ENCODE data around the gene SMAP1. TPM values are rescaled to one million over a fixed set of nuclear protein-coding genes. Genes with fewer than 3 reads are reported as not detected.

SMAP1 gene
- total RNA-seq, 6 experiments from 2014 or later: 11.4 to 24.4 (median 21.5) TPM

GRCh38 chr6:70860920-70861319 is 193.2 kb downstream of the SMAP1 start:
- H3K27ac Mint-ChIP-seq: no peak overlapping the region
- H3K36me3 Mint-ChIP-seq (ENCODE audit: low read depth): no peaks in the 10 kb centered on the region
- H3K27me3 Mint-ChIP-seq (ENCODE audit: insufficient read depth): no peaks in the 10 kb centered on the region; the same call in none of the 2 replicates
- H3K9me3 Mint-ChIP-seq: no peaks in the 10 kb centered on the region
- TF ChIP-seq, protein P1, sequence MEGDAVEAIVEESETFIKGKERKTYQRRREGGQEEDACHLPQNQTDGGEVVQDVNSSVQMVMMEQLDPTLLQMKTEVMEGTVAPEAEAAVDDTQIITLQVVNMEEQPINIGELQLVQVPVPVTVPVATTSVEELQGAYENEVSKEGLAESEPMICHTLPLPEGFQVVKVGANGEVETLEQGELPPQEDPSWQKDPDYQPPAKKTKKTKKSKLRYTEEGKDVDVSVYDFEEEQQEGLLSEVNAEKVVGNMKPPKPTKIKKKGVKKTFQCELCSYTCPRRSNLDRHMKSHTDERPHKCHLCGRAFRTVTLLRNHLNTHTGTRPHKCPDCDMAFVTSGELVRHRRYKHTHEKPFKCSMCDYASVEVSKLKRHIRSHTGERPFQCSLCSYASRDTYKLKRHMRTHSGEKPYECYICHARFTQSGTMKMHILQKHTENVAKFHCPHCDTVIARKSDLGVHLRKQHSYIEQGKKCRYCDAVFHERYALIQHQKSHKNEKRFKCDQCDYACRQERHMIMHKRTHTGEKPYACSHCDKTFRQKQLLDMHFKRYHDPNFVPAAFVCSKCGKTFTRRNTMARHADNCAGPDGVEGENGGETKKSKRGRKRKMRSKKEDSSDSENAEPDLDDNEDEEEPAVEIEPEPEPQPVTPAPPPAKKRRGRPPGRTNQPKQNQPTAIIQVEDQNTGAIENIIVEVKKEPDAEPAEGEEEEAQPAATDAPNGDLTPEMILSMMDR (IDR thresholded peaks at IDR 0.05): no peak
- no peaks in the 10 kb centered on the region for H3K4me1 Mint-ChIP-seq (ENCODE audit: low read depth)
- H3K4me3 Mint-ChIP-seq: no peak overlapping the region
- DNase-seq: no peak

DNA sequence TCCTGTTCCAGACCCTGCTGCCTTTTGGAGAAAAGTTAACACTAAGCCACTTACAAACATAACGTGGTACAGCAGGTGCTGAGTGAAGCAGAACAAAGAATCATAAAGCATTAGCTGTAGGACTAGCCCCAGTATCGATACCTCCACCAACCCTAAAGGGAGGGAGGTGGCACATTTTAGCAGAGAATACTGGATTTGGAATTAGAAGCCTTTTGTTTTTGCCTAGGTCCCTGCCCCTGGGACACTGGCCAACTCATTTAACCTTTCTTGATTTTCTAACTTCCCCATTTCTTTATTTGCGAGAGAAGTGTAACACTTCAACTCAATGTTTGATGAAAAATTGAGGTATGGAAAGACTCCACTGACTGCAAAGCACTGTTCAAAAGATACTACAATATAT is 195.7 kb downstream of the SMAP1 start:
- TF ChIP-seq, protein P1 (IDR thresholded peaks at IDR 0.05): no peak
- no peak for DNase-seq
- H3K4me1 Mint-ChIP-seq (ENCODE audit: low read depth): no peaks in the 10 kb centered on the region

DNA sequence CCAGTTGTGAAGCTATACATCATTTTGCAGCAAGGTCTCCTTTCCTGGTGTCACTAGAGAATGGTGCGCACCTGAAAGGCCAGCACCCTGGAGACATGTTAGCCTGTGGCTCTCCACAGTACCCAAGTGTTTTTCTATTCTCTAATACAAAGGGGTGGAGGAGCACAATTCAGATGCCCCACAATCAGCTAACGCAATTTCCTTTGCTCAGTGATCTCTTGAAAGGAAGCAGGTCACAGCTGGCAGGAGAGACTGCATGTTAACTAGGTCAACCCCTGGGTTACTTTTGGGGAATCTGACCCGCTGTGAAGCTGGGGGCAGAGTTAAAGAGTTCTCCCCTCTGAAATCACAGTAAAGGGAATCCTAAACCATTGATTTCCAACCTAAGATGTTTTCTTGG is 196.7 kb downstream of the SMAP1 start:
- no peaks in the 10 kb centered on the region for H3K9me3 Mint-ChIP-seq
- no peak for DNase-seq
- H3K27ac Mint-ChIP-seq: no peak overlapping the region
- TF ChIP-seq, protein P1 (IDR thresholded peaks at IDR 0.05): no peak
- H3K27me3 Mint-ChIP-seq (ENCODE audit: insufficient read depth): no peaks in the 10 kb centered on the region; the same call in none of the 2 replicates
- no peaks in the 10 kb centered on the region for H3K36me3 Mint-ChIP-seq (ENCODE audit: low read depth)
- H3K4me3 Mint-ChIP-seq: no peak overlapping the region
- H3K4me1 Mint-ChIP-seq (ENCODE audit: low read depth): no peaks in the 10 kb centered on the region

More for the DNA sequence above, 195.7 kb downstream of the SMAP1 start:
- Mint-ChIP-seq H3K36me3 (ENCODE audit: low read depth) (no peaks in the 10 kb centered on the region), H3K27ac (no peak overlapping the region), H3K4me3 (no peak overlapping the region), H3K9me3 (no peaks in the 10 kb centered on the region), H3K27me3 (ENCODE audit: insufficient read depth) (no peaks in the 10 kb centered on the region; the same call in none of the 2 replicates)

- Mint-ChIP-seq H3K27ac (no peak overlapping the region), H3K4me1 (ENCODE audit: low read depth) (no peaks in the 10 kb centered on the region), H3K9me3 (peaks cover 15% of the 10 kb centered on the region), H3K27me3 (ENCODE audit: insufficient read depth) (peaks cover 2% of the 10 kb centered on the region; the same call in 1 of the 2 replicates), H3K36me3 (ENCODE audit: low read depth) (peaks cover 5% of the 10 kb centered on the region; the same call in 1 of the 2 replicates), H3K4me3 (no peak overlapping the region)
- no peak for DNase-seq
- TF ChIP-seq, protein P1 (IDR thresholded peaks at IDR 0.05): no peak
These were observed 204.8 kb downstream of the SMAP1 start for GRCh38 chr6:70872469-70872868.

DNA sequence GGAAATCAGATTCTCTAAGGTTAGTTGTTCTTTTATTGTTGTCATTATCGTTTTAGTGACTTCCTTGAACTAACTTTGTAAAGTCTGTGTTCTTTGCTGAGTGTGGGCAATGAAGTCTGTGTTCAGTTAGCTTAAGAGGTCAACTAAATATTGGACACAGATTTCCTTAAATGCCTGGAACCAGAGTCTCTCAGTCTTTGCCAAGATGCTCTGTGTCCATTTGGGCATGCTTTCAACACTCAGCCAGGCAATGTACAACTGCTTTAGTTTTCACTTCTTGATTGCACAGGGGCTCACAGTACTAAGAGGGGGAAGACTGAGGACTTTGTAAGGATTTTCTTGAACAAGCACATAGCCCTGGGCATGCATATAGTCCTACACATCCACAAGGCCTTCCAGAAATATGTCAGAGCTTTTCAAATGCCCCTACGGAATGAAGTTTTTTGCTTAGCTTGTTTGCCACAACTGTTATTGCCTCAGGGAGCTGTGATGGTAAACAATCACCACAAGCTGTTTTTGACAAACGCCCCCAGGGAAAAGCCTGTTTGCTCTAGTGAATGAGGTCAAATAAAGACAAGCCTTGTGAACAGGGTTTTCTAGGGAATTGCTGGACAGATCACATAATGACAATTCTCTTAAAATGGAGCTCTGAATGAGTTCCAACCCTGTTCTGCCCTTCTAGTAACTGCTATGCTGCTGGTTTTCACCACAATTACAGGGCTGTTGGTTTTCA is 206.7 kb downstream of the SMAP1 start:
- peaks cover 2% of the 10 kb centered on the region; the same call in 1 of the 2 replicates for H3K27me3 Mint-ChIP-seq (ENCODE audit: insufficient read depth)
- TF ChIP-seq, protein P1 (IDR thresholded peaks at IDR 0.05): no peak
- no peak overlapping the region for H3K27ac Mint-ChIP-seq
- H3K4me1 Mint-ChIP-seq (ENCODE audit: low read depth): no peaks in the 10 kb centered on the region
- peaks cover 15% of the 10 kb centered on the region for H3K9me3 Mint-ChIP-seq
- H3K36me3 Mint-ChIP-seq (ENCODE audit: low read depth): peaks cover 5% of the 10 kb centered on the region; the same call in 1 of the 2 replicates
- H3K4me3 Mint-ChIP-seq: no peak overlapping the region
- no peak for DNase-seq
